SK-N-MC (cell line): ENCODE measurements around the gene CFAP45.
"Not testable (repeated sequence)": the region's sequence is repeated elsewhere in the genome, so short reads cannot be mapped to it uniquely, and the experiment has no call there.

Experiments used
- EZH2 ChIP-seq: fragments of 200-600 bp; sonication (generic); IDR thresholded peaks from one replicate; pipeline ENCODE4 v1.6.1; 2017; ENCODE audit warnings: antibody characterized with exemption
- POLR2AphosphoS5 ChIP-seq: IDR thresholded peaks from 2 replicates; pipeline ENCODE4 v1.6.1; 2012; ENCODE audit warnings: mild to moderate bottlenecking, low read depth, low read length, borderline replicate concordance

DNA sequence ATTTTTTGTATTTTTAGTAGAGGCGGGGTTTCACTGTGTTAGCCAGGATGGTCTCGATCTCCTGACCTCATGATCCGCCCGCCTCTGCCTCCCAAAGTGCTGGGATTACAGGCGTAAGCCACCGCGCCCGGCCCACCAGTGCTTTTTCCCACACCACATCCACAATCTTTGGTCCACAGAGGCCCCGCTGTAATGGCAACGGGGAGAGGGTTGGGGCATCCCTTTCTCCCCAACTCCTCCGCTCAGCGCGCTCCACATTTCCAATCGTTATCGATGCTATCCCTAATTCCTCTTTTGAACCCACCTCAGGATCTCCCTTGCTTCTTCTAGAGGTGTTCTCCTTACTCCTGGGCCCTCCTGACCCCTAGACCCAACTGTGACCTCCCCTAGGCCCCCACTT is 331 bp downstream of the CFAP45 start:
- TF ChIP-seq POLR2AphosphoS5, EZH2: not testable (repeated sequence)
